ENCODE data around the gene LGALS8.

GRCh38 chr1:236540813-236541465 is 17.2 kb downstream of the LGALS8 start:
- TF ChIP-seq CTCF (IDR thresholded peaks at IDR 0.05), result no peak
- no peak for TF ChIP-seq POLR2A (IDR thresholded peaks at IDR 0.05)
